ENCODE measurements around the gene TMEM52B.

- TF ChIP-seq, protein P1, sequence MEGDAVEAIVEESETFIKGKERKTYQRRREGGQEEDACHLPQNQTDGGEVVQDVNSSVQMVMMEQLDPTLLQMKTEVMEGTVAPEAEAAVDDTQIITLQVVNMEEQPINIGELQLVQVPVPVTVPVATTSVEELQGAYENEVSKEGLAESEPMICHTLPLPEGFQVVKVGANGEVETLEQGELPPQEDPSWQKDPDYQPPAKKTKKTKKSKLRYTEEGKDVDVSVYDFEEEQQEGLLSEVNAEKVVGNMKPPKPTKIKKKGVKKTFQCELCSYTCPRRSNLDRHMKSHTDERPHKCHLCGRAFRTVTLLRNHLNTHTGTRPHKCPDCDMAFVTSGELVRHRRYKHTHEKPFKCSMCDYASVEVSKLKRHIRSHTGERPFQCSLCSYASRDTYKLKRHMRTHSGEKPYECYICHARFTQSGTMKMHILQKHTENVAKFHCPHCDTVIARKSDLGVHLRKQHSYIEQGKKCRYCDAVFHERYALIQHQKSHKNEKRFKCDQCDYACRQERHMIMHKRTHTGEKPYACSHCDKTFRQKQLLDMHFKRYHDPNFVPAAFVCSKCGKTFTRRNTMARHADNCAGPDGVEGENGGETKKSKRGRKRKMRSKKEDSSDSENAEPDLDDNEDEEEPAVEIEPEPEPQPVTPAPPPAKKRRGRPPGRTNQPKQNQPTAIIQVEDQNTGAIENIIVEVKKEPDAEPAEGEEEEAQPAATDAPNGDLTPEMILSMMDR (IDR thresholded peaks at IDR 0.05; ENCODE audit: low read depth, low read length, missing input control), result no peak
- TF ChIP-seq, protein P2, sequence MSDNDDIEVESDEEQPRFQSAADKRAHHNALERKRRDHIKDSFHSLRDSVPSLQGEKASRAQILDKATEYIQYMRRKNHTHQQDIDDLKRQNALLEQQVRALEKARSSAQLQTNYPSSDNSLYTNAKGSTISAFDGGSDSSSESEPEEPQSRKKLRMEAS (IDR thresholded peaks at IDR 0.05), result no peak
- TF ChIP-seq RAD21 (IDR thresholded peaks at IDR 0.05) (no peak), YY1 (IDR thresholded peaks at IDR 0.05) (no peak), GABPA (IDR thresholded peaks at IDR 0.05 in 1 of 2, conservative IDR thresholded peaks at IDR 0.05 in 1 of 2) (no peak), EGR1 (IDR thresholded peaks at IDR 0.05; ENCODE audit: low read depth in 2 of 2) (no peak)
Observed at GRCh38 chr12:10170216-10170615, 8.6 kb upstream of the TMEM52B start.
